Measurements from ENCODE around the gene IGFBP7. TPM values are rescaled to one million over a fixed set of nuclear protein-coding genes. Genes with fewer than 3 reads are reported as not detected.

The IGFBP7 gene
- total and polyA plus RNA-seq, 10 of the 15 experiments (the other 5 are each of a cell fraction or from before 2014, with no cell fraction given): 0.69 to 1.9 (median 1.4) TPM; not detected in 5

- no peak for TF ChIP-seq E2F8 (IDR thresholded peaks at IDR 0.05; ENCODE audit: low read depth, partially characterized antibody)
- TF ChIP-seq ZBTB33 (IDR thresholded peaks at IDR 0.05): no peak
- TF ChIP-seq SREBF2 (IDR thresholded peaks at IDR 0.05; ENCODE audit: low read length): no peak
- TF ChIP-seq YY1 (IDR thresholded peaks at IDR 0.05; ENCODE audit: low read depth, low read length): no peak
- no peak for TF ChIP-seq ZNF592 (IDR thresholded peaks at IDR 0.05)
- no peak for TF ChIP-seq TCF12 (IDR thresholded peaks at IDR 0.05; ENCODE audit: low read depth, low read length)
- no peak for TF ChIP-seq BCL3 (IDR thresholded peaks at IDR 0.05; ENCODE audit: borderline replicate concordance, insufficient read depth, low read depth, low read length, poor library complexity, severe bottlenecking)
- no peak for TF ChIP-seq NRF1 (conservative IDR thresholded peaks at IDR 0.05; ENCODE audit: low read depth, low read length)
- no peak for TF ChIP-seq IRF4 (IDR thresholded peaks at IDR 0.05; ENCODE audit: low read depth, low read length)
- no peak for TF ChIP-seq NFYA (IDR thresholded peaks at IDR 0.05; ENCODE audit: borderline replicate concordance, low read depth, low read length)
- TF ChIP-seq ELK1 (IDR thresholded peaks at IDR 0.05; ENCODE audit: low read depth, low read length): no peak
These were observed 45.1 kb downstream of the IGFBP7 start (continued) for GRCh38 chr4:57064811-57065711.

Measured in GM12878 (cell line).